GM12878 (cell line): ENCODE measurements around the gene PIR. TPM values are rescaled to one million over a fixed set of nuclear protein-coding genes. Genes with fewer than 3 reads are reported as not detected.
A peak's percentile ranks its signal among the peaks of the same experiment; 100 is the strongest.

ENCODE experiments used
- ATAC-seq: fragments of 200-7000 bp; cut with Tn5 transposase; 3 replicates; pipeline ENCODE4 v1.9.1; 2020; ENCODE audit warnings: mild to moderate bottlenecking, moderate library complexity
- BruUV-seq: library from RNA; stranded (reverse); fragments of 400-500 nt; replicated peaks from 2 replicates; lab custom pipeline; 2021; lab: Mats Ljungman, UMichigan
- CTCF ChIA-PET: fragments of 300-600 bp; sonication (Branson Sonifier 250); formaldehyde crosslinking; extraction: SDS; loops from one replicate; lab custom pipeline; 2021; ENCODE audit warnings: inconsistent platforms; lab: Yijun Ruan, JAX
- POLR2A ChIA-PET: fragments of 350-600 bp; formaldehyde crosslinking; extraction: SDS; loops from one replicate; lab custom pipeline; 2021; ENCODE audit warnings: inconsistent platforms; lab: Charles Lee
- RAD21 ChIA-PET: fragments of 300-600 bp; sonication (Branson Sonifier 250); formaldehyde crosslinking; loops from one replicate; lab custom pipeline; 2023; ENCODE audit warnings: antibody characterized with exemption; ENCODE audit not compliant: unreplicated experiment; lab: Charles Lee
- SMC1A ChIA-PET: fragments of 300-600 bp; sonication (Branson Sonifier 250); formaldehyde crosslinking; loops from one replicate; lab custom pipeline; 2023; ENCODE audit not compliant: unreplicated experiment, uncharacterized antibody; lab: Charles Lee
- DNase-seq: peaks from one replicate; pipeline ENCODE4 v3.0.0-alpha.2; 2011; ENCODE audit warnings: low read depth, low spot score
- FAIRE-seq: peaks from 3 replicates; lab custom pipeline; 2011; peaks lifted over from hg19 to GRCh38; lab: Jason Lieb, UNC
- H2AFZ ChIP-seq: 2 replicates; pipeline ENCODE4 v1.6.0; 2011; ENCODE audit warnings: low read depth, low read length, control low read depth; ENCODE audit not compliant: control insufficient read depth
- H3K27ac ChIP-seq: 2 replicates; pipeline ENCODE4 v1.5.1; 2011; ENCODE audit warnings: control low read depth; ENCODE audit not compliant: control insufficient read depth, insufficient read depth
- H3K27me3 ChIP-seq, 2 experiments: replicated peaks in 1 of 2; 2 replicates each; pipeline versions ENCODE4 v1.6.0 to v1.6.1; 2011; ENCODE audit warnings: low read length in 1 of 2; ENCODE audit not compliant: control insufficient read depth in 2 of 2, insufficient read depth in 2 of 2
- H3K36me3 ChIP-seq, 2 experiments: 2 replicates each; pipeline ENCODE4 v1.5.1; 2011; ENCODE audit warnings: low read length in 1 of 2; ENCODE audit not compliant: control insufficient read depth in 2 of 2, insufficient read depth in 2 of 2
- H3K4me1 ChIP-seq: 2 replicates; pipeline ENCODE4 v1.6.1; 2011; ENCODE audit warnings: mild to moderate bottlenecking, low read length, moderate library complexity, mixed read lengths; ENCODE audit not compliant: control insufficient read depth, insufficient read depth
- H3K4me2 ChIP-seq: 2 replicates; pipeline ENCODE4 v1.6.0; 2011; ENCODE audit warnings: control low read depth; ENCODE audit not compliant: control insufficient read depth, insufficient read depth
- H3K4me3 ChIP-seq: fragments of 200-600 bp; sonication (generic); 2 replicates; pipeline ENCODE4 v1.5.1; 2016
- H3K79me2 ChIP-seq: 2 replicates; pipeline ENCODE4 v1.6.0; 2011; ENCODE audit warnings: low read length; ENCODE audit not compliant: control insufficient read depth, insufficient read depth
- H3K9ac ChIP-seq: 2 replicates; pipeline ENCODE4 v1.8.0; 2011; ENCODE audit warnings: low read length, control low read depth, mixed read lengths; ENCODE audit not compliant: control insufficient read depth, insufficient read depth
- H3K9me3 ChIP-seq: replicated peaks from 3 replicates; pipeline ENCODE4 v1.5.1; 2011; ENCODE audit warnings: mild to moderate bottlenecking, low read length; ENCODE audit not compliant: control insufficient read depth, insufficient read depth
- H4K20me1 ChIP-seq: 2 replicates; pipeline ENCODE4 v1.6.0; 2011; ENCODE audit not compliant: control insufficient read depth, insufficient read depth
- POLR2AphosphoS5 ChIP-seq: IDR thresholded peaks from 2 replicates; pipeline ENCODE4 v1.6.1; 2011; ENCODE audit warnings: mild to moderate bottlenecking, low read length, inconsistent platforms
- RELA ChIP-seq: fragments of 450-650 bp; IDR thresholded peaks from 2 replicates; pipeline ENCODE4 v1.8.0; 2014; ENCODE audit warnings: borderline replicate concordance; ENCODE audit not compliant: partially characterized antibody
- RUNX3 ChIP-seq: IDR thresholded peaks from 2 replicates; pipeline ENCODE4 v1.6.1; 2012; ENCODE audit warnings: low read length, inconsistent platforms
- SREBF1 ChIP-seq: IDR thresholded peaks from 2 replicates; pipeline ENCODE4 v1.6.1; 2012; ENCODE audit warnings: mild to moderate bottlenecking, low read length
- SRF ChIP-seq, 2 experiments: IDR thresholded peaks; 2 replicates each; pipeline ENCODE4 v1.6.1; 2011; ENCODE audit warnings: low read depth in 2 of 2, low read length in 2 of 2, mild to moderate bottlenecking in 1 of 2, moderate library complexity in 1 of 2
- ZNF274 ChIP-seq: IDR thresholded peaks from one replicate; pipeline ENCODE4 v1.8.0; 2011; ENCODE audit not compliant: insufficient read length, insufficient read depth
- WGBS: methylation state at CpG from one replicate; pipeline ENCODE4 v1.1.6; 2016; ENCODE audit warnings: low lambda C conversion rate; ENCODE audit not compliant: insufficient replicate concordance, insufficient coverage; ENCODE audit errors: missing lambda C conversion rate; 5-methylcytosine and 5-hydroxymethylcytosine counted together
- in situ Hi-C: fragments of 300-500 bp; cut with MboI; formaldehyde crosslinking; loops from 9 replicates; pipeline ENCODE4 v1.14.3; 2018; ENCODE audit warnings: mixed read lengths
- intact Hi-C: fragments of 100-400 bp; cut with micrococcal nuclease; formaldehyde crosslinking; loops from one replicate; pipeline ENCODE4 v1.14.2; 2022; ENCODE audit not compliant: unreplicated experiment
- polyA plus RNA-seq, 11 experiments: library from polyadenylated mRNA; depleted of rRNA in 4 of 11; unstranded in 6 of 11; stranded (reverse) in 5 of 11; fragments of >200 nt; fragmentation: Nextera tagmentation in 4 of 11; fragmentation: Illumina TruSeq in 1 of 11; extraction: Ambion mirVana in 4 of 11; extraction: Trizol in 1 of 11; gene quantifications; 1 replicate in 1 of 11; 2 replicates in 10 of 11; pipeline versions ENCODE4 v1.2.1 to v1.2.3, GENCODE V29; 2011 to 2016; ENCODE audit warnings: inconsistent platforms in 2 of 11, missing spikeins in 2 of 11, low read depth in 1 of 11
- total RNA-seq, 4 experiments: library from RNA; depleted of rRNA in 3 of 4; stranded (reverse); fragments of >200 nt in 3 of 4; fragmentation: Illumina TruSeq in 1 of 4; extraction: Trizol in 1 of 4; gene quantifications; 2 replicates each; pipeline versions ENCODE4 v1.2.1 to v1.2.3, GENCODE V29; 2013 to 2021
- TF ChIP-seq, protein P1 (sequence below): fragments of 450-650 bp; formaldehyde crosslinking; IDR thresholded peaks from 2 replicates; pipeline ENCODE4 v1.5.0; 2022; ENCODE audit warnings: mild to moderate bottlenecking, missing genetic modification characterization
- TF ChIP-seq, protein P2 (sequence below): IDR thresholded peaks from 2 replicates; pipeline ENCODE4 v1.6.1; 2011; ENCODE audit warnings: borderline replicate concordance, low read depth, mild to moderate bottlenecking, moderate library complexity, low read length; ENCODE audit not compliant: insufficient read depth, poor library complexity, severe bottlenecking
- TF ChIP-seq, protein P3 (sequence below): fragments of 450-650 bp; IDR thresholded peaks from 2 replicates; pipeline ENCODE4 v1.6.1; 2017; ENCODE audit warnings: low read depth, mild to moderate bottlenecking, moderate library complexity
- TF ChIP-seq, protein P4 (sequence below): IDR thresholded peaks from 2 replicates; pipeline ENCODE4 v1.6.1; 2012; ENCODE audit warnings: low read depth, low read length, improper control_type of control experiment
- TF ChIP-seq, protein P5 (sequence below): IDR thresholded peaks from 2 replicates; pipeline ENCODE4 v1.6.1; 2011; ENCODE audit warnings: low read depth, low read length, improper control_type of control experiment, borderline replicate concordance

The PIR gene
- total and polyA plus RNA-seq, 10 of the 15 experiments (the other 5 are each of a cell fraction or from before 2014, with no cell fraction given): 3.8 to 16.5 (median 7.3) TPM

DNA sequence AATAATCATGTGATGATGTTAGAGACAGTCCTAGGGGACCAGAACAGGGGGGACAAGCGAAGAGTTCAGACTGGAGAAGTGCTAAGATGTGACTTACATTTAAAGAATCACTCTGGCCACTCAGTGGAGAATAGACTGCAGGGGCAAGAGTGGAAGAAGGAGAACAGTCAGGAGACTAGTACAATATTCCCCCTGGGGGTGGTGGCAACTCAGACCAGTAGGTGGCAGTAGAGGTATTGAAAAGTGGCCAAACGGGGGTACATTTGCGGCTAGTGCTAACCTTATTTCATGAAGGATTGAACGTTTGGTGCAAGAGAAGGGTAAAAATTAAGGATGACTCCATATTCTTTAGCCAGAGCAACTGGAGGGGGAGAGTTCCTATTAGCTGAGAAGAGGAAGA, 4.7 kb upstream of the PIR start (continued):
- TF ChIP-seq, protein P1, sequence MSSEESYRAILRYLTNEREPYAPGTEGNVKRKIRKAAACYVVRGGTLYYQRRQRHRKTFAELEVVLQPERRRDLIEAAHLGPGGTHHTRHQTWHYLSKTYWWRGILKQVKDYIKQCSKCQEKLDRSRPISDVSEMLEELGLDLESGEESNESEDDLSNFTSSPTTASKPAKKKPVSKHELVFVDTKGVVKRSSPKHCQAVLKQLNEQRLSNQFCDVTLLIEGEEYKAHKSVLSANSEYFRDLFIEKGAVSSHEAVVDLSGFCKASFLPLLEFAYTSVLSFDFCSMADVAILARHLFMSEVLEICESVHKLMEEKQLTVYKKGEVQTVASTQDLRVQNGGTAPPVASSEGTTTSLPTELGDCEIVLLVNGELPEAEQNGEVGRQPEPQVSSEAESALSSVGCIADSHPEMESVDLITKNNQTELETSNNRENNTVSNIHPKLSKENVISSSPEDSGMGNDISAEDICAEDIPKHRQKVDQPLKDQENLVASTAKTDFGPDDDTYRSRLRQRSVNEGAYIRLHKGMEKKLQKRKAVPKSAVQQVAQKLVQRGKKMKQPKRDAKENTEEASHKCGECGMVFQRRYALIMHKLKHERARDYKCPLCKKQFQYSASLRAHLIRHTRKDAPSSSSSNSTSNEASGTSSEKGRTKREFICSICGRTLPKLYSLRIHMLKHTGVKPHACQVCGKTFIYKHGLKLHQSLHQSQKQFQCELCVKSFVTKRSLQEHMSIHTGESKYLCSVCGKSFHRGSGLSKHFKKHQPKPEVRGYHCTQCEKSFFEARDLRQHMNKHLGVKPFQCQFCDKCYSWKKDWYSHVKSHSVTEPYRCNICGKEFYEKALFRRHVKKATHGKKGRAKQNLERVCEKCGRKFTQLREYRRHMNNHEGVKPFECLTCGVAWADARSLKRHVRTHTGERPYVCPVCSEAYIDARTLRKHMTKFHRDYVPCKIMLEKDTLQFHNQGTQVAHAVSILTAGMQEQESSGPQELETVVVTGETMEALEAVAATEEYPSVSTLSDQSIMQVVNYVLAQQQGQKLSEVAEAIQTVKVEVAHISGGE: no peak
- TF ChIP-seq, protein P2, sequence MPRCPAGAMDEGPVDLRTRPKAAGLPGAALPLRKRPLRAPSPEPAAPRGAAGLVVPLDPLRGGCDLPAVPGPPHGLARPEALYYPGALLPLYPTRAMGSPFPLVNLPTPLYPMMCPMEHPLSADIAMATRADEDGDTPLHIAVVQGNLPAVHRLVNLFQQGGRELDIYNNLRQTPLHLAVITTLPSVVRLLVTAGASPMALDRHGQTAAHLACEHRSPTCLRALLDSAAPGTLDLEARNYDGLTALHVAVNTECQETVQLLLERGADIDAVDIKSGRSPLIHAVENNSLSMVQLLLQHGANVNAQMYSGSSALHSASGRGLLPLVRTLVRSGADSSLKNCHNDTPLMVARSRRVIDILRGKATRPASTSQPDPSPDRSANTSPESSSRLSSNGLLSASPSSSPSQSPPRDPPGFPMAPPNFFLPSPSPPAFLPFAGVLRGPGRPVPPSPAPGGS: no peak
- TF ChIP-seq, protein P3, sequence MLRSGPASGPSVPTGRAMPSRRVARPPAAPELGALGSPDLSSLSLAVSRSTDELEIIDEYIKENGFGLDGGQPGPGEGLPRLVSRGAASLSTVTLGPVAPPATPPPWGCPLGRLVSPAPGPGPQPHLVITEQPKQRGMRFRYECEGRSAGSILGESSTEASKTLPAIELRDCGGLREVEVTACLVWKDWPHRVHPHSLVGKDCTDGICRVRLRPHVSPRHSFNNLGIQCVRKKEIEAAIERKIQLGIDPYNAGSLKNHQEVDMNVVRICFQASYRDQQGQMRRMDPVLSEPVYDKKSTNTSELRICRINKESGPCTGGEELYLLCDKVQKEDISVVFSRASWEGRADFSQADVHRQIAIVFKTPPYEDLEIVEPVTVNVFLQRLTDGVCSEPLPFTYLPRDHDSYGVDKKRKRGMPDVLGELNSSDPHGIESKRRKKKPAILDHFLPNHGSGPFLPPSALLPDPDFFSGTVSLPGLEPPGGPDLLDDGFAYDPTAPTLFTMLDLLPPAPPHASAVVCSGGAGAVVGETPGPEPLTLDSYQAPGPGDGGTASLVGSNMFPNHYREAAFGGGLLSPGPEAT: no peak
- 0 out of 2 replicates have a peak, but pooled peaks have one; percentile 19 for TF ChIP-seq RUNX3

DNA sequence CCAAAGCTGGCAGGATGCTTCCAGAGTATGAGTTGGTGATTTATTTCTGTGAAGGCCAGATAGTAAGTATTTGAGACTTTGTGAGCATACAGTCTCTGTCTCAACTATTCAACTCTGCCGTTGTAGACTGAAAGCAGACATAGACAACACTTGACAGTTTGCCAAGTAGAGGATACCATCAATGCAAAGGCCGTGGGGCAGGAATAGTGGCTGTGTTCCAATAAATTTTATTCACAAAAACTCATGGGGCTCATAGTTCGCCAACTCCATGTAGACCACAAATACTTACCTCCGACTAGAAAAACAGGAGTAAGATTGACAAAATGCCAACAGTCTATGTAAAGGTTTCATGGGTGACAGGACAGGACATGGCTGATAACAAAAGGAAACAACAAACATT, 3.7 kb upstream of the PIR start:
- Histone ChIP-seq H3K79me2 (no peaks in the 10 kb centered on the region), H3K4me1 (no peaks in the 10 kb centered on the region), H3K9ac (no peak overlapping the region), H3K4me3 (no peak overlapping the region), H2AFZ (no peak overlapping the region), H4K20me1 (no peaks in the 10 kb centered on the region), H3K4me2 (no peak overlapping the region), H3K9me3 (no peaks in the 10 kb centered on the region), H3K36me3 (no peaks in the 10 kb centered on the region), H3K27me3 (no peaks in the 10 kb centered on the region), H3K27ac (no peak overlapping the region)
- WGBS: 63% methylated on average over 4 of the region's 4 CpGs
- ATAC-seq (no peak), DNase-seq (no peak), FAIRE-seq (no peak)
- intact Hi-C loops (loop anchor here (5.0 to 10.0 kb wide), 2 partner anchors 178 to 1200 kb away; no protein-coding TSS in a partner anchor), in situ Hi-C loops (no loop called here)
- ChIA-PET SMC1A (interaction anchor here (1.5 kb wide), 1 partner anchor 27 kb away, joined by 3 read pairs; no protein-coding TSS in a partner anchor), CTCF (interaction anchor here (1.3 to 1.6 kb wide), 2 partner anchors 25 to 28 kb away, joined by 4 read pairs; no protein-coding TSS in a partner anchor), POLR2A (no interaction called here), RAD21 (interaction anchor here (1.5 kb wide), 1 partner anchor 68 kb away, joined by 5 read pairs; no protein-coding TSS in a partner anchor)
- no peak for TF ChIP-seq SREBF1
- TF ChIP-seq, protein P4, sequence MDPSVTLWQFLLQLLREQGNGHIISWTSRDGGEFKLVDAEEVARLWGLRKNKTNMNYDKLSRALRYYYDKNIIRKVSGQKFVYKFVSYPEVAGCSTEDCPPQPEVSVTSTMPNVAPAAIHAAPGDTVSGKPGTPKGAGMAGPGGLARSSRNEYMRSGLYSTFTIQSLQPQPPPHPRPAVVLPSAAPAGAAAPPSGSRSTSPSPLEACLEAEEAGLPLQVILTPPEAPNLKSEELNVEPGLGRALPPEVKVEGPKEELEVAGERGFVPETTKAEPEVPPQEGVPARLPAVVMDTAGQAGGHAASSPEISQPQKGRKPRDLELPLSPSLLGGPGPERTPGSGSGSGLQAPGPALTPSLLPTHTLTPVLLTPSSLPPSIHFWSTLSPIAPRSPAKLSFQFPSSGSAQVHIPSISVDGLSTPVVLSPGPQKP: no peak
- TF ChIP-seq, protein P5, sequence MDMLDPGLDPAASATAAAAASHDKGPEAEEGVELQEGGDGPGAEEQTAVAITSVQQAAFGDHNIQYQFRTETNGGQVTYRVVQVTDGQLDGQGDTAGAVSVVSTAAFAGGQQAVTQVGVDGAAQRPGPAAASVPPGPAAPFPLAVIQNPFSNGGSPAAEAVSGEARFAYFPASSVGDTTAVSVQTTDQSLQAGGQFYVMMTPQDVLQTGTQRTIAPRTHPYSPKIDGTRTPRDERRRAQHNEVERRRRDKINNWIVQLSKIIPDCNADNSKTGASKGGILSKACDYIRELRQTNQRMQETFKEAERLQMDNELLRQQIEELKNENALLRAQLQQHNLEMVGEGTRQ: no peak
- TF ChIP-seq POLR2AphosphoS5: no peak
- no peak for TF ChIP-seq RELA
- no peak for TF ChIP-seq SRF (IDR thresholded peaks at IDR 0.05; ENCODE audit: low read depth in 2 of 2, low read length in 2 of 2)
- TF ChIP-seq ZNF274: no peak
- no TSS peak for BruUV-seq
